Activated CD4-positive, alpha-beta T cell treated with anti-CD3 and anti-CD28 coated beads, Interleukin-2, amount 50 U/mL, for 1 hour (primary cell): ENCODE results near the gene KRTAP10-8.
"Not testable (repeated sequence)": the region's sequence is repeated elsewhere in the genome, so short reads cannot be mapped to it uniquely, and the experiment has no call there.

Source experiments
- DNase-seq: peaks from one replicate; pipeline ENCODE4 v3.0.0-alpha.2; 2020

KRTAP10-8 gene

GRCh38 chr21:44579056-44579832 lies 32.6 kb upstream of the KRTAP10-8 start:
- DNase-seq: no peak

- no peak for DNase-seq
Measured at GRCh38 chr21:44579833-44580144, 32.1 kb upstream of the KRTAP10-8 start.

- not testable (repeated sequence) for DNase-seq
Measured at GRCh38 chr21:44580231-44580821, 31.6 kb upstream of the KRTAP10-8 start, which contains the start of gene KRTAP10-5. Gene KRTAP10-5 (minus strand): TSS chr21:44580604. CDS start chr21:44580578, 26 bp downstream.

GRCh38 chr21:44581158-44581557 lies 30.7 kb upstream of the KRTAP10-8 start:
- DNase-seq: no peak

GRCh38 chr21:44582055-44582454 lies 29.8 kb upstream of the KRTAP10-8 start:
- DNase-seq: no peak

GRCh38 chr21:44583089-44583799 lies 28.6 kb upstream of the KRTAP10-8 start:
- DNase-seq: no peak

- DNase-seq: peak; percentile 23
Measured at GRCh38 chr21:44583800-44584147, 28.1 kb upstream of the KRTAP10-8 start.

GRCh38 chr21:44585892-44586291 lies 26.0 kb upstream of the KRTAP10-8 start:
- DNase-seq: no peak

- DNase-seq: no peak
Measured at GRCh38 chr21:44589094-44589493, 22.8 kb upstream of the KRTAP10-8 start.

GRCh38 chr21:44589586-44590305 lies 22.1 kb upstream of the KRTAP10-8 start:
- DNase-seq: no peak

- no peak for DNase-seq
Measured at GRCh38 chr21:44590311-44590721, 21.6 kb upstream of the KRTAP10-8 start.

GRCh38 chr21:44590897-44591800 lies 20.7 kb upstream of the KRTAP10-8 start:
- DNase-seq: not testable (repeated sequence)

- not testable (repeated sequence) for DNase-seq
Measured at GRCh38 chr21:44591801-44592130, 20.1 kb upstream of the KRTAP10-8 start.

- no peak for DNase-seq
Measured at GRCh38 chr21:44592446-44593311, 19.2 kb upstream of the KRTAP10-8 start, which contains the start of gene KRTAP10-6. Gene KRTAP10-6 (minus strand): TSS chr21:44592505. CDS start chr21:44592484, 21 bp downstream.

GRCh38 chr21:44593598-44594405 lies 18.1 kb upstream of the KRTAP10-8 start:
- DNase-seq: no peak

- DNase-seq: no peak
Measured at GRCh38 chr21:44594406-44594916, 17.4 kb upstream of the KRTAP10-8 start.

- no peak for DNase-seq
Measured at GRCh38 chr21:44595524-44595923, 16.4 kb upstream of the KRTAP10-8 start.

GRCh38 chr21:44596068-44596725 lies 15.7 kb upstream of the KRTAP10-8 start:
- DNase-seq: no peak

GRCh38 chr21:44598061-44598460 lies 13.8 kb upstream of the KRTAP10-8 start:
- no peak for DNase-seq
